Panc1 (cell line): ENCODE results near the gene STOM.

ENCODE experiments used
- POLR2AphosphoS5 ChIP-seq: IDR thresholded peaks from 2 replicates; pipeline ENCODE4 v1.6.1; 2012; ENCODE audit warnings: mild to moderate bottlenecking, low read depth, low read length, moderate library complexity
- TF ChIP-seq, protein P1 (sequence below): fragments of 450-650 bp; IDR thresholded peaks from 2 replicates; pipeline ENCODE4 v1.5.1; 2017; ENCODE audit warnings: mild to moderate bottlenecking

DNA sequence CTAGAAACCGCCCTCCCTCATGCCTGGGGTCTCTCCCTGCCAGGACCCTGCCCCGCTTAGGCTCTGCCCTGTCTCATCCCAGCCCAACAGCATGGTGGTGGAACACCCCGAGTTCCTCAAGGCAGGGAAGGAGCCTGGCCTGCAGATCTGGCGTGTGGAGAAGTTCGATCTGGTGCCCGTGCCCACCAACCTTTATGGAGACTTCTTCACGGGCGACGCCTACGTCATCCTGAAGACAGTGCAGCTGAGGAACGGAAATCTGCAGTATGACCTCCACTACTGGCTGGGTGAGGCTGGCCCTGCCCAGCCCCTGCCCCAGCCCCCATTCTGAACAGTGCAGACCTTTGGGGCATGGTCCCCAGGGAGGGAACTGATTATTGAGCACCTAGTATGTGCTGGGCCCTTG is 68.2 kb downstream of the STOM start:
- TF ChIP-seq POLR2AphosphoS5: no peak
- TF ChIP-seq, protein P1, sequence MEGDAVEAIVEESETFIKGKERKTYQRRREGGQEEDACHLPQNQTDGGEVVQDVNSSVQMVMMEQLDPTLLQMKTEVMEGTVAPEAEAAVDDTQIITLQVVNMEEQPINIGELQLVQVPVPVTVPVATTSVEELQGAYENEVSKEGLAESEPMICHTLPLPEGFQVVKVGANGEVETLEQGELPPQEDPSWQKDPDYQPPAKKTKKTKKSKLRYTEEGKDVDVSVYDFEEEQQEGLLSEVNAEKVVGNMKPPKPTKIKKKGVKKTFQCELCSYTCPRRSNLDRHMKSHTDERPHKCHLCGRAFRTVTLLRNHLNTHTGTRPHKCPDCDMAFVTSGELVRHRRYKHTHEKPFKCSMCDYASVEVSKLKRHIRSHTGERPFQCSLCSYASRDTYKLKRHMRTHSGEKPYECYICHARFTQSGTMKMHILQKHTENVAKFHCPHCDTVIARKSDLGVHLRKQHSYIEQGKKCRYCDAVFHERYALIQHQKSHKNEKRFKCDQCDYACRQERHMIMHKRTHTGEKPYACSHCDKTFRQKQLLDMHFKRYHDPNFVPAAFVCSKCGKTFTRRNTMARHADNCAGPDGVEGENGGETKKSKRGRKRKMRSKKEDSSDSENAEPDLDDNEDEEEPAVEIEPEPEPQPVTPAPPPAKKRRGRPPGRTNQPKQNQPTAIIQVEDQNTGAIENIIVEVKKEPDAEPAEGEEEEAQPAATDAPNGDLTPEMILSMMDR: no peak
